Activated T-helper 1 cell treated with anti-CD3 and anti-CD28 coated beads, Interleukin-2, amount 50 U/mL, for 16 hours (primary cell): ENCODE measurements around the gene RPLP1.

Source experiments
- DNase-seq, 2 donors: peaks; one replicate each; pipeline ENCODE4 v3.0.0-alpha.2; 2020; ENCODE audit warnings: low read depth in 1 of 2, low spot score in 1 of 2

RPLP1 gene

DNA sequence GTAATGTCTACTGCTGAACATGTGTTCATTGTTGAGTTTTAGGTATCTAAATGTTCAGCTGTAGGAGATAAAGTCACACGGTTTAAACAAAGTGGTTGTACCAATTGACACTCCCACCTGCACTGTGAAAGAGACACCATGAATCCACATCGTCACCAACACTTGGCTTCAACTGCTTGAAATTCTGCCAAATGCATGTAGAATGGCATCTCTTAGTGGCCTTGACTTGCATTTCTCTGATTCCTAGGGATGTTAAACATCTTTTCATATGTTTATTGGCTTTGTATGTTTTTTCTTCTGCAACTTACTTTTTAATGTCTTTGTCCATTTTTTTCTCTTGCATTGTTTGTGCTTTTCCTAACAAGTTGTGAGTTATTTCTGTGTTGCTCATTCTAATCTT, 43.4 kb downstream of the RPLP1 start:
- no peak for DNase-seq

DNA sequence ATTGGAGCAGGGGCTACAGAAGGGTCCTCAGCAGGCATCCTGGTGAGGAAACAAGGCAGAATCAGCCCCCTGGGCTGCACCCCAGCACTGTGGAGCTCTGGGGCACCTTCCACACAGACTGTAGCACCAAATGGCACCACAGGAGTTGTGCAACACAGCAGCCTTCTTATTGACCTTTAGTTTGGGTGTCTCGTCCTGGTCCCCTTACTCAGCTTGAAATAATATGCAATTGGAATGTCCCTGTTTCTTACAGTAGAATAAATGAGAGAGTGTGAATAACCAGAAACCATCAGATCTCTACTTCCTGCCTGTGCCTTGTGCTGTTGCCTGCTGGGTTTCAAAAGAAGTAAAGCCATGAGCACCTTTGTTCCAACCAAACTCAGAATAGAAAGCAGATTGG, 44.5 kb downstream of the RPLP1 start:
- no peak for DNase-seq

DNA sequence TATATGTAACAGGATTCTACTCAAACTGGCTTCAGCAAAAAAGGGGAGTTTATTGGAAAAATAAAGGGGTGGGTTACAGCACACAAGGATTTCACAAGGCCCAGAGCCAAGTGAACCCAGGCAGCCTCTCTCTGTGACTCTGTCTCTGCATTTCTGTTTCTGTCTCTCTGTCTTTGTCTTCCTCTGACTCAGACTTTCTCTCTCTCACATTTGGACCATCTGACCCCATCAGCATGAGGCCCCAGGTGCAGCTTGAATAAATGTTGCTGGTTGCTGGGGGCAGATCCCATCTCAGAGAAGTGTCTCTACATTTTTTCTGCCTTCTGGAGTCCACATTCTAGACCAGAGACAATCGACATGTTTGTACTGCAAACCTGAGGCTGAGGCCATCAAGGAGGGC, 45.0 kb downstream of the RPLP1 start:
- no peak for DNase-seq

DNA sequence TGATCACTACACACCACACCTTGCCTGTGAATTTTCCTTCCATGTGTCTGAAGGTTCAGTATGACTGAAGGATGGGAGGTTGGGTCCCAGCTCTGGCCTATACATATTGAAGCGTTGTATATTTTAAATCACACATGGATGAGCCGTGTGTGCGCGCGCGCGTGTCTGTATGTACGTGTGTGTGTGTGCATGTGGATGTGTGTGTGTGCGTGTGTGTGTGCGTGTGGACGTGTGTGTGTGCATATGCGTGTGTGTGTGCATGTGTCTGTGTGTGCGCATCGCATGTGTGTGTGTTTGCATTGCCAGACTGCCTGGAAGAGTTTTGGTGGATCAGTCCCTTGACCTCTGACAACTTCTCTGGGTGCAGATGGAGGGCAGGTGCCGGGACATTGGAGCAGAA, 45.7 kb downstream of the RPLP1 start:
- no peak for DNase-seq

DNA sequence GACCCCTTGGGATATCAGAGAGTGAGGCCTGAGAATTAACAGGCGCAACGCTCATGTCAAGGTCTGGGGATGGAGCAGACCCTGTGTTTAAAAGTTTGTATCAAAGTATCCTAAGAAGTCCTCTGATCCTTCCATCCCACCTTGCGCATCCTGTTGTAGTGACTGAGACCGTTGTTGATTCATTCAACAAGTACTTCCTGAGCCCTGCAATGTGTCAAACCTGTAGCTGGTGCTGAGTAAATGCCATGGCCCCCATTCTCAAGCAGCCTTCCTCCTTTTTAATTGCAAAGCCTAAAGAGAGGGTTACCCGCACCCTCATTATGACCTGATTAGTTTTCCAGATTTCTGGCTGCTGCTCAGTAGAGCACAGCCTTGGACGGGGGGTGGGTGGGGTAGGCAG, 46.4 kb downstream of the RPLP1 start:
- no peak for DNase-seq

DNA sequence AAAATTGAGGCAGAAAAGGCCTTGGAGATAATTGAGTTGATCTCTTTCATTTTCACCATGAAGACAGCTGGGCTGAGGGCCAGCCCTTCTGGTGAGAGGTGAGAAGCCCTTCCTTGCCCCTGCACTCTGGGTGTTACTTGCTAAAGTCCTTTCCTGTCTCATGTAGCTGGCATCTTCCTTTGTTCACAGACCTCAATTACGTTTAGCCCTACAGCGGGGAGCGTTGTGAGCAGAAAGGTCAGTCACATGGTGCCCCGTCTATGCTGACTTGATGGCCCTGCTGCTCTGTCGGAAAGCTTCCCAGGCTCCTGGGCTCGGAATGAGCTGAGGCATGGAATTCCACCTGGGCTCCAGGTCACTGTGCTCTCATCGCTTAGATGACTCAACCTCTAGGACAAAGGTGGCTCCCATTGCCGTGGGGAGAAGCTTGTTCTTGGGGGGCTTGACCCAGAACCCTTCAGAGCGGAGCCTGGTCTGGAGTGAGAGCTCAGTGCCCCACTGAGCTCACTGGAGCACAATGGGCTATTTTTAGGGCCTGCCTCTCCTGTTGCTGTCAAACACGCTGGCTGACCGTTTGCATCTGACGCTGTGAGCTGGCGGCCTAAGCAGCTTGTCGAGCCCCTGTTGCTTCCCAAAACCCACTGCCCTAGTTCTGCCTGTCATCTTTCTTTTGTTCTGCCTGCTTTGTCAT, 47.0 kb downstream of the RPLP1 start:
- DNase-seq = no peak

DNA sequence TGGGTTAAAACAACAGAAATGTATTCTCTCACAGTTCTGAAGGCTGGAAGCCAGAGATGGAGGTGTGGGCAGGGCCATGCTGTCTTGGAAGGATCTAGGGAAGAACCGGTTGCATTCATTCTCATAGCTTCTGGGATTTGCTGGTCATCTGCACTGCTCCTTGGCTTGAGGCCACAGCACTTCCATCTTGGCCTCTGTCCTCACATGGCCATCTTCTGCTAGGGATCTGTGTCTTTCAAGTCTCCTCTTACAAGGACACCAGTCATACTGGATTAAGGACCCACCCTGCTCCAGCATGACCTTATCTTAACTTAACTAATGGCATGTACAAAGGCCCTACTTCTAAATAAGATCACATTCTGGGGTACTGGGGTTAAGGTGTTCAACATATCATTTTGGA, 47.7 kb downstream of the RPLP1 start:
- no peak for DNase-seq

DNA sequence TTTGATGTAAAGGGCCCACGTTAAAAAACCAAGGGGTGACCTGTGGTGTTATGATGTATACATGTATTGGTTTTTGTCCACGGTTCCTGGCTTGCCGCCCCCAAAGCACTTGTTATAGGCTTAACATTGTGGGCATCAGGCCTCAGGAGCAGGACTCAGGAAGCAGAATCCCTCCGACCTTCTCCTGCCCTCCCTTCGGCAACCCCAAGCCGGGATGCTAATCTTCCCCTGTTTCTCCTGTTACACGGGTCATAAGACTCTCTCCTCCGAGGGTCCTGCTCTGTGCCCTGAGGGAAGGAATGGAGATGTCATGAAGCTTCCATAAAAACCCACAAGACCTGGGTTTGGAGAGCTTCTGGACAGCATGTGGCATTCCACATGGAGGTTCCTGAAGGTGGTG, 48.8 kb downstream of the RPLP1 start:
- DNase-seq = no peak

DNA sequence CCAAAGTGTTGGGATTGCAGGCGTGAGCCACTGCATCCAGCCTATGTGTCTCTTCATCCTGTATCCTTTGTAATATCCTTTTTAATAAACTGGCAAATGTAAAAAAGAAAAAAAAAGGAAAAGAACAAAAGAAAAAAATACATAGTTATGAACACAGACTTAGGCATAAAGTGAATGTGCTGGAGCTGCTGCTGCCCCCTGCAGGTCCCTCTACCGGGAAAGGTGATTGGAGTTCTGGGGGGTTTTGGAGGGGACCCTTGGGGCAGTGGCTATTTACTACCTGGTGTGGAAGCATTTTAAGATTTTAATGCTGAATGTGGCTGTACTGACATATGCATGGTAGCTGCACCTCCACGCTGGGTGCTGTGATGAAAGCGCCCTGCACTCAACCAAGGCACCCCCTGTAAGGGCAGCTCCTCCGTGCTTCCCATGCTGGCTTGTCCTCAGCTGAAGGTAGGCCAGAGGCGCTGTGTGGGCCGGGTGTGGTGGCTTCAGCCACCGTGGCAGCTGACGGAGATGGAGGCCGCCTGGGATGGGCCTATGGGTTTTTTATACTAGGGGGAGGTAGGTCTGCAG, 49.9 kb downstream of the RPLP1 start:
- no peak for DNase-seq

DNA sequence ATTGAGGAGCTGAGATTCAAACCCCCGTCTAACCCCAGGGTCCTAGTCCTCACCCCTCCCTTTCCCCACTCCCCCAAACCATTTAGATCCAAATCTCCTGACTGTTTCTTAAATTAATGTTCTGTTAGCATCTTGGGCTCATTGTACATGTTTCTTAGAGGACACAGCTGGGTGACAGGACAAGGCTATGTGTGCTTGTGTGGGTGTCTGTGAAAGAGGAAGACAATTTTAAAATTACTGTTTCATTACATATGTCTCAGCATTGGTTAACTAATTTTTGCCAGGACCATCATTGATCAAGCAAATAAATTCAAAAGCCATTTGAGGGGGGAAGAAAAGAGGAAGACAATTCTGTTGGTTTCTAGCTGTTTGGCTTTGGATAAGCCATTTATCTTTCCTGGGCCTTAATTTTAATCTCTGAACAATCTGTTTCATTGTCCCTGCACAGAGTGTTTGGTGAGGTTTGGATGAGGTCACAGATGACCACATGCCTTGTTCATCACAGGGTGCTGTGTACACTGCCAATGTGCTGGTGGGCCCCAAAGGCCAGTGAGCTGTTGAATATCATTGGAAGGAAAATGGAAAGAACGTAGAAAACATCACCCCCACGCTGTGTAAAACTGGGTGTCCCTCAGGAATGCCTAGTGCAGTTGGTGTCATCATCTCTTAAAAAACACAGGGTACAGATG, 51.9 kb downstream of the RPLP1 start:
- DNase-seq = no peak
